SK-N-SH (cell line): Measurements from ENCODE around the gene WNT1. TPM values are rescaled to one million over a fixed set of nuclear protein-coding genes. Genes with fewer than 3 reads are reported as not detected.
A peak's percentile ranks its signal among the peaks of the same experiment; 100 is the strongest.

Experiments used
- CTCF ChIA-PET: fragments of 300-600, 350-600 bp; formaldehyde crosslinking; extraction: SDS; loops from one replicate; lab custom pipeline; 2021; lab: Yijun Ruan, JAX
- POLR2A ChIA-PET: fragments of 350-600 bp; sonication (Branson Sonifier 250); formaldehyde crosslinking; extraction: SDS; loops from one replicate; lab custom pipeline; 2020; ENCODE audit warnings: antibody characterized with exemption, inconsistent platforms; lab: Yijun Ruan, JAX
- DNase-seq: peaks from one replicate; pipeline ENCODE4 v3.0.0; 2012
- H2AFZ ChIP-seq: fragments of 200-600 bp; sonication (generic); 2 replicates; pipeline ENCODE4 v1.8.1; 2016; ENCODE audit warnings: antibody characterized with exemption, mild to moderate bottlenecking, low read depth
- H3F3A ChIP-seq: fragments of 200-600 bp; sonication (generic); replicated peaks from 2 replicates; pipeline ENCODE3; 2016; ENCODE audit warnings: antibody characterized with exemption, mild to moderate bottlenecking; ENCODE audit not compliant: insufficient read depth
- H3K27ac ChIP-seq, 2 experiments: fragments of 200-500 bp in 1 of 2; fragments of 200-600 bp in 1 of 2; sonication (Bioruptor generic) in 1 of 2; sonication (generic), shearing (Covaris generic) in 1 of 2; 2 replicates each; pipeline versions ENCODE4 v1.5.1 to v1.6.1; 2014 to 2016; ENCODE audit warnings: low read depth in 2 of 2, inconsistent platforms in 1 of 2, low read length in 1 of 2, mild to moderate bottlenecking in 1 of 2, mixed read lengths in 1 of 2
- H3K27me3 ChIP-seq: fragments of 200-600 bp; sonication (generic), shearing (Covaris generic); 2 replicates; pipeline ENCODE4 v1.6.1; 2016; ENCODE audit warnings: mixed run types; ENCODE audit not compliant: insufficient read depth
- H3K36me3 ChIP-seq, 2 experiments: fragments of 200-500 bp in 1 of 2; fragments of 200-600 bp in 1 of 2; sonication (Bioruptor generic) in 1 of 2; sonication (generic) in 1 of 2; replicated peaks in 1 of 2; 2 replicates each; pipeline versions ENCODE3 to v1.5.1; 2014 to 2016; ENCODE audit warnings: low read length in 1 of 2, mild to moderate bottlenecking in 1 of 2; ENCODE audit not compliant: insufficient read depth in 2 of 2, control insufficient read depth in 1 of 2
- H3K4me1 ChIP-seq, 2 experiments: fragments of 200-500 bp in 1 of 2; fragments of 200-600 bp in 1 of 2; sonication (Bioruptor generic) in 1 of 2; sonication (generic), shearing (Covaris generic) in 1 of 2; 2 replicates each; pipeline versions ENCODE4 v1.5.1 to v1.6.1; 2014 to 2016; ENCODE audit warnings: low read depth in 1 of 2, low read length in 1 of 2, mixed run types in 1 of 2; ENCODE audit not compliant: insufficient read depth in 2 of 2, control insufficient read depth in 1 of 2
- H3K4me2 ChIP-seq: fragments of 200-600 bp; sonication (generic), shearing (Covaris generic); 2 replicates; pipeline ENCODE4 v1.6.1; 2017; ENCODE audit warnings: mixed run types
- H3K4me3 ChIP-seq, 2 experiments: fragments of 200-500 bp in 1 of 2; fragments of 200-600 bp in 1 of 2; sonication (Bioruptor generic) in 1 of 2; sonication (generic), shearing (Covaris generic) in 1 of 2; 2 replicates each; pipeline versions ENCODE4 v1.5.1 to v1.8.1; 2014 to 2016; ENCODE audit warnings: low read depth in 2 of 2, inconsistent platforms in 1 of 2, low read length in 1 of 2, mild to moderate bottlenecking in 1 of 2, mixed read lengths in 1 of 2, moderate library complexity in 1 of 2
- H3K79me2 ChIP-seq: fragments of 200-600 bp; sonication (generic); 2 replicates; pipeline ENCODE4 v1.8.1; 2017; ENCODE audit warnings: mild to moderate bottlenecking; ENCODE audit not compliant: insufficient read depth
- H3K9ac ChIP-seq: fragments of 200-600 bp; sonication (generic); 2 replicates; pipeline ENCODE4 v1.6.1; 2017; ENCODE audit warnings: mixed run types
- H3K9me2 ChIP-seq: fragments of 200-600 bp; sonication (generic); 2 replicates; pipeline ENCODE4 v1.6.1; 2017; ENCODE audit warnings: mixed run types
- H3K9me3 ChIP-seq: fragments of 200-600 bp; sonication (generic); 2 replicates; pipeline ENCODE4 v1.6.1; 2017; ENCODE audit warnings: mixed run types, mild to moderate bottlenecking, moderate library complexity
- H4K20me1 ChIP-seq: fragments of 200-600 bp; sonication (generic); 2 replicates; pipeline ENCODE4 v1.6.1; 2017; ENCODE audit warnings: mild to moderate bottlenecking, mixed run types; ENCODE audit not compliant: insufficient read depth
- CTCF ChIP-seq: fragments of 200-600 bp; sonication (generic); IDR thresholded peaks from 2 replicates; pipeline ENCODE4 v1.6.1; 2017; ENCODE audit warnings: antibody characterized with exemption, mild to moderate bottlenecking, moderate library complexity
- FOSL2 ChIP-seq: IDR thresholded peaks from 2 replicates; pipeline ENCODE4 v1.4.0; 2012; ENCODE audit warnings: low read depth, mild to moderate bottlenecking, moderate library complexity, borderline replicate concordance
- FOXJ3 ChIP-seq: sonication (generic); formaldehyde crosslinking; IDR thresholded peaks from 2 replicates; pipeline ENCODE4 v1.5.1; 2020; ENCODE audit warnings: mild to moderate bottlenecking, missing genetic modification reagents
- FOXM1 ChIP-seq: IDR thresholded peaks from 2 replicates; pipeline ENCODE4 v1.4.0; 2012; ENCODE audit warnings: low read depth, mild to moderate bottlenecking
- IRF3 ChIP-seq: fragments of 150-350 bp; IDR thresholded peaks from 2 replicates; pipeline ENCODE4 v1.6.1; 2016; ENCODE audit warnings: mild to moderate bottlenecking, low read depth, low read length
- MXI1 ChIP-seq: IDR thresholded peaks from 2 replicates; pipeline ENCODE4 v1.6.1; 2012; ENCODE audit warnings: mild to moderate bottlenecking, low read depth, low read length, improper control_type of control experiment
- PBX3 ChIP-seq: IDR thresholded peaks from 2 replicates; pipeline ENCODE4; 2012
- RXRA ChIP-seq: IDR thresholded peaks from 2 replicates; pipeline ENCODE4 v1.4.0; 2012; ENCODE audit warnings: low read depth, mild to moderate bottlenecking, borderline replicate concordance
- SMC3 ChIP-seq: IDR thresholded peaks from 2 replicates; pipeline ENCODE4 v1.6.1; 2012; ENCODE audit warnings: low read depth, low read length, improper control_type of control experiment
- TCF12 ChIP-seq: IDR thresholded peaks from 2 replicates; pipeline ENCODE4 v1.4.0; 2012
- TEAD4 ChIP-seq: IDR thresholded peaks from 2 replicates; pipeline ENCODE4 v1.4.0; 2012; ENCODE audit warnings: mild to moderate bottlenecking, borderline replicate concordance; ENCODE audit not compliant: insufficient read depth
- WGBS: methylation state at CpG from one replicate; pipeline ENCODE4 v1.1.6; 2017; ENCODE audit warnings: low lambda C conversion rate; 5-methylcytosine and 5-hydroxymethylcytosine counted together
- polyA plus RNA-seq, 3 experiments: library from polyadenylated mRNA; depleted of rRNA; stranded (reverse); fragments of >200 nt; gene quantifications; 2 replicates each; pipeline ENCODE4 v1.2.3, GENCODE V29; 2012

The WNT1 gene
- polyA plus RNA-seq, 1 of the 3 experiments (the other 2 are of a cell fraction) = not detected

GRCh38 chr12:49020441-49020840 lies 42.3 kb downstream of the WNT1 start (continued):
- no peak for TF ChIP-seq IRF3
- TF ChIP-seq FOXM1 = no peak
- no peak for TF ChIP-seq TCF12
- no peak for TF ChIP-seq SMC3
- no peak for TF ChIP-seq FOSL2
- TF ChIP-seq FOXJ3 = no peak
- no peak for TF ChIP-seq MXI1
- no peak for TF ChIP-seq CTCF

- H3K9me3 ChIP-seq = no peaks in the 10 kb centered on the region
- H3K4me3 ChIP-seq = no peak overlapping the region
- peaks cover 0 to 14% of the 10 kb centered on the region in 2 experiments; a peak in 2 of 4 replicates for H3K4me1 ChIP-seq
- TF ChIP-seq RXRA = no peak
- TF ChIP-seq PBX3 = no peak
- no peak for TF ChIP-seq TEAD4
- TF ChIP-seq FOXM1 = no peak
- TF ChIP-seq, all 33 proteins: peak for 0
- Histone ChIP-seq H3K9me2 (no peaks in the 10 kb centered on the region), H3K36me3 (peaks cover 25 to 49% of the 10 kb centered on the region in 2 experiments), H3K27ac (no peak overlapping the region), H3F3A (peaks cover 30% of the 10 kb centered on the region), H3K4me2 (no peak overlapping the region), H3K27me3 (no peaks in the 10 kb centered on the region), H4K20me1 (no peaks in the 10 kb centered on the region), H3K9ac (no peak overlapping the region), H2AFZ (no peak overlapping the region), H3K79me2 (peaks cover 18% of the 10 kb centered on the region)
- WGBS = 88% methylated on average over 5 of the region's 11 CpGs
- ChIA-PET POLR2A (no interaction called here), CTCF (interaction anchor here (0.6 to 4.0 kb wide), 12 partner anchors 11 to 880 kb away, joined by 3 to 29 read pairs (median 6); partner anchors contain the start of gene WNT1)
- DNase-seq = peak; percentile 16
Observed at GRCh38 chr12:49021292-49021915, 43.3 kb downstream of the WNT1 start.
